Activated CD8-positive, alpha-beta memory T cell treated with anti-CD3 and anti-CD28 coated beads, Interleukin-2, amount 50 U/mL, for 1 hour (primary cell): ENCODE data around the gene SHISAL2A.

Experiments used
- DNase-seq: peaks from one replicate; pipeline ENCODE4 v3.0.0-alpha.2; 2020; ENCODE audit errors: extremely low read depth

The SHISAL2A gene

DNA sequence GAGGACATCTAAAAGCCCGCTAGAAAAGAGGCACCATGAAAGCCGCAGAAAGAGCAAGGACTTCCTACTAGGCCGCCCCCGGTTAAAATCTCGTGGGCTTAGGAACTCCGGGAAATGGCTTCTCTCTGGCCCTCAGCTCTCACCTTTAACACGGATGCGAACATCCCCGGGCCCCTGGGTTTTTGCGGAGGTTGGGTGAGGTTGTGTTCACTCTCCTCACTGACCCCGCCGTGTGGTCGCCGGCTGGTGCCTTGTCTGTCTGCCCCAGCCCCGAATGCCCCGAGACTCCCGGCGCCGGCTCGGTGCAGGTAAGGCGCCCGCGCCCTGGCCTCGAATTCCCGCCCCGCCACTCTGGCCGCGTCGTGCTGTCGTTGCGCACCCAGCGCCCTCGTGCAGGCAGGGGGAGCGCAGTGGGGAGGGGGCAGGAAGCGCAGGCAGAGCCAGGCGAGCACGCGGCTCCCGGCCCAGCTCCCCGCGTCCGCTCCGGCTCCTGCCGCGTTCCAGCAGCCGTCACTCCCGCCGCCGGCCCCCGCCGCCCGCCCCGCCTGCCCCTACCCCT, at the start of gene SHISAL2A:
SHISAL2A (plus strand) TSS at position 437 of the 559 bp plus-strand sequence. CDS start 326 bp downstream, outside the sequence.
- peak; percentile 28 for DNase-seq

DNA sequence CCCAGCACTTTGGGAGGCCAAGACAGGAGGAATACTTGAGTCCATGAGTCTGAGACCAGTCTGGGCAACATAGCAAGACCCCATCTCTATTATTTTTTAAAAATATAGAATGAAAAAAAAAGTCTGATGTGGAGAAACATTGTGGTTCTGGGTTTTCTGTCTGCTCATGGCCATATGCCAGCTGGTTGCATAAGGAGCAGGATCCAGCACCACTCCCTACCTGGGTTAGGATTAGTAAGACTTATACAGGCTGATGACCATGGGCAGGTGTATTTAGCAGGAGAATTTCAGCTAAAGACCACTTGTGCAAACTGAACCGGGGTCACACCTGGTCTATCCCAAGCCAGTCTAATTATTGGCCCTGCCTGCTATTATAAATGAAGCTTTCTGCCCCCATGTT, 47.5 kb upstream of the SHISAL2A start:
- DNase-seq, result no peak

DNA sequence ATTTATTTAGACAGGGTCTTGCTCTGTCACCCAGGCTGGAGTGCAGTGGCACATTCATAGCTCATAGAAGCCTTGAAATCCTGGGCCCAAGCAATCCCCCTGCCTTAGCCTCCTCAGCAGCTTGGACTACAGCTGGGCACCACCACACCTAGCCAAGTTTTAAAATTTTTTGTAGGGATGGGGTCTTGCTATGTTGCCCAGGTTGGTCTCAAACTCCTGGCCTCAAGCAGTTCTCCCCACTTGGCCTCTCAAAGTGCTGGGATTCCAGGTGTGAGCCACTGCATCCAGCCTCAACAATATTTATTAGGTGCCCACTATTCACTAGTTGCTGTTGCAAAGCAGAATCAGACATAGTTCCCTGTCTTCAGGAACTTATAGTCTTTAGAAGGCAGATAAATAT, 44.9 kb upstream of the SHISAL2A start:
- no peak for DNase-seq

DNA sequence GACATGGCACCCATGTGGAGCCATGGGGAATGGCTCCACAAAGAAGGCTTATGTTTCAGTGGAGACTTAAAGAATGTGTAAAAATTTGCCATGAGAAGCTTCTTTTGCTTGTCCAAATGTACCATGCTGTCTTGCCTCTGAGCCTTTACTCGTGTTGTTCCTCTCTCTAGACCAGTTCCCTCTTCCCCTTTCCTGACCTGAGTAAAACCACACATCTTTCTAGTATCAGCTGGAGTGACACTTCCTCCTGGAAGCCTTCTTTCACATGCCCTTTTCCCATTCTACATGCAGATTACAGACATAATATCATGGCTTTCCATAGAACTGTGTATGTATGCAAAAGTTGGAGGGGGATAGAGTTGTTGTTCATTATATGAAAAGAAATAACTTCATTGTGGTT, 44.4 kb upstream of the SHISAL2A start:
- no peak for DNase-seq

DNA sequence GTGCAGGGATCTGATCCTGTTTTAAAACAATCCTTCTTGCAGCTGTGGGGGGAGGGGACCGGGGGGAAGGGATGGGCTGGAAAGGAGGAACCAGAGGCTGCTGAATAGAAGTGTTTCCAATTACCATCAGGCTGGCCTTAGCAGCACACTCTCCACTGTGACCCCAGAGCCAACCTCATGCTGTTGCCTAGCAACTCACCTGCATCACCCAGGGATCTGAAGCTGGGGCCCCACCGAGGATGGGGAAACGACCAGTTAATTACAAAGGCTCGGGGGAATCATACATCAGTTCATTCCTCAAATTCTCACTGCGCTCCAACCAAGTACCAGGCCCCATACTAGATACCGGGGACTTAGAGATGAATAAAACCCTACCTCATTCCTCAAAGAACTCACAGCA, 42.7 kb upstream of the SHISAL2A start:
- no peak for DNase-seq

DNA sequence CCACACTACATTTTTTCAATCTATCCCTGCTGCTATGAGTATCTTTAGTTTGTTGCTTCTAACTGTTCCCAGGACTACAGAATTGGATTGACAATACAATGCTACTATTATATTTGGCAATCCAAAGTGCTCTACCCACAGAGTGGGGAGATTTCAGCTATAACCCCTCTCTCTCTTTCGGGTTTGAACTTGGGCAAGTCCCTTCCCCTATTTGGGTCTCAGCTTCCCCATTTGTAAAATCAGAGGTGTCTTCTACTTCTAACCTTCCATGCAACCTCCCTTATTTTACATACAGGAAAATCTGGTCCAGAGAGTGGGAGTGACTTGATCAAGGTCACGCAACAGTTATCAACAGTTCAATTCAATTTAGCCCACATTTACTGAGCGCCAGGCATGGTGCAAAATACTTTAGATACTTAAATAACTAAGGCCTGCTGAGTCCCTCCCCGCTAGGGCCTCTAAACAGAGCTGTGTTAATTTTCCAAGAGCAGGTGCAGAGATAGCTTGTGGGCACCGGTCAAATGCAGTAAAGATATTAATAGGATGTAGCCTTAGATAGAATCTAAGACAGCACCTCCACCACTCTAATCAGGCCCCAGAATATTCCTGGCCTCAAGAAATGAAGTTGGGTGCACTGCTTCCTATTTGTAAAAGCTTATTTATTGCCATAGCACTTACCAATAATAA, 40.2 kb upstream of the SHISAL2A start:
- DNase-seq, result no peak

DNA sequence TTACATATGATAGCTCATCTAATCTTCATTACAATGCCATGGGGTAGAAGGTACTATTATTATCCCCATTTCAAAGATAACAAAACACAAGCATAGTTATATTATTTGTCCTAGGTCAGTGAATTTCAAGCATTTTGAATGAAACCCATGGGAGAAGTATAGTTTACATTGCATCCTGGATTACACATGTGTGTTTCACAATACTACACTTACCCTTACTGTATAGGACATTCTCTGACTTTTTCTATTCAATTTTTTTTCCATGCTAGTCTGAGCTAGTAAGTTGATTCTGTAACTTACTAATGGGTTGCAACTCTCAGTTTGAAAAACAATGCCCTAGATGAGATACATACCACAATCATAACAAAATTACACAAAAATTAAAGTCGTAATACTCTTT, 39.5 kb upstream of the SHISAL2A start:
- DNase-seq, result no peak

DNA sequence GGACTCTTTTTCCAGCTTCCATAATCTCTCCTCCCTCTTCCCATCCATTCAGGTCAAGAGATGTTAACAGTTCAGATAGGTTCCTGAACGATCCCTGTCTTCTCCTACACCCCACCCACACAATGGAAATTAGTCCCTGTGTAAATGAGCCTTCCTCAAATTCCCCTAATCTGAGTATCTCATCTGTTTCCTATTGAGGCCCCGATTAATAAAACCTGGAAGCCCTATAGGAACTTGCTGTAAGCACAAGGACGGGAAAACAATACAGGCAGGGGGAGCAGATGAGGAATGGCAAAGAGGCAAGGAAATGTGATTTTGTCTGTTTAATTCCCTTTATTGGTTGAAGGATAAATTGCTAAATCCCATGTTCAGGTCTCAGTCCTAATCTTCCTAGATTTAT, 37.9 kb upstream of the SHISAL2A start:
- no peak for DNase-seq

DNA sequence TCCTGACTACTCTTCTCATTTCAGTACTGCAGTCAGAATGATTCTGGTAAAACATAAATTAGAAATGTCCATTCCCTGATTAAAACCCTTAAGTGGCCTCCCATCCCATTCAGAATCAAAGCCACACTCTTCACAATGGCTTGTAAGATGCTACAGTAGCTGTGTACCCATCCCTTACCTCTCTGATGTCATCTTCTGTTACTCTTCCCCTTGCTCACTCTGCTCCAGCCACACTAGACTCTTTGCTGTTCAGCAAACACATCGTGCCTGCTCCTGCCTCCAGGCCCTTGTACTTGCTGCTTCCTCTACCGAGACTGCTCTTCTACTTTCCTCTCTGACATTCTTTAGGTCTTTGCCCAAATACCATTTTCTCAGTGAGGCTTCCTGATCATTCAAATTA, 35.1 kb upstream of the SHISAL2A start:
- DNase-seq, result no peak

DNA sequence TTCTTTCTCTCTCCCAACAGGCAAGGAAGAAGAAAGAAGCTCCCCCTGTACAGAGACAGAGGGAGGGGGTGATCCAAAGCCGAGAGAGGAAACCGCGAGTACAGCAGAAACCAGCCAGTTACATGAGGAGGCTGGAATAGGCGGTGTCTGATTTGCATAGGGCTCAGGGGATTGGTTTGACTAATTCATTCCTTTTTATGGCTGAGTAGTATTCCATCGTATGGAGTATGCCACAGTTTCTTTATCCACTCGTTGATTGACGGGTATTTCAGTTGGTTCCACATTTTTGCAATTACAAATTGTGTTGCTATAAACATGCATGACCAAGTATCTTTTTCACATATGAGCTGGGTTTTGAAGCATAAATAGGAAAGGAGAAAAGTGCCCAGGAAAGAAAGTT, 34.2 kb upstream of the SHISAL2A start:
- no peak for DNase-seq

DNA sequence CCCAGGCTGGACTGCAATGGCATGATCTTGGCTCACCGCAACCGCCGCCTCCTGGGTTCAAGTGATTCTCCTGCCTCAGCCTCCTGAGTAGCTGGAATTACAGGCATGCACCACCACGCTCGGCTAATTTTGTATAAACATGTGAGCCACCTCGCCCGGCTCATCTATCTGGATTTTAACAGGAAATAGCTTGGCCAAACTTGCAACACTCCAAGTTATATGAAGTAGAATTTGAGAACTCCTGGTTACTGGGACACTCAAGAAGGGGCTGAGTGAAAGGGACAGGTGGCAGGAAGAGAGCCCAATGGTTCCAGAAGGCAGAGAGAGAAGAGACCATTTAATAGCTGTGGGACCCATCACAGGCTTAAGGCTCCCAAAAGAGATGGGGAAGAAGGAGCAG, 33.7 kb upstream of the SHISAL2A start:
- DNase-seq, result no peak

DNA sequence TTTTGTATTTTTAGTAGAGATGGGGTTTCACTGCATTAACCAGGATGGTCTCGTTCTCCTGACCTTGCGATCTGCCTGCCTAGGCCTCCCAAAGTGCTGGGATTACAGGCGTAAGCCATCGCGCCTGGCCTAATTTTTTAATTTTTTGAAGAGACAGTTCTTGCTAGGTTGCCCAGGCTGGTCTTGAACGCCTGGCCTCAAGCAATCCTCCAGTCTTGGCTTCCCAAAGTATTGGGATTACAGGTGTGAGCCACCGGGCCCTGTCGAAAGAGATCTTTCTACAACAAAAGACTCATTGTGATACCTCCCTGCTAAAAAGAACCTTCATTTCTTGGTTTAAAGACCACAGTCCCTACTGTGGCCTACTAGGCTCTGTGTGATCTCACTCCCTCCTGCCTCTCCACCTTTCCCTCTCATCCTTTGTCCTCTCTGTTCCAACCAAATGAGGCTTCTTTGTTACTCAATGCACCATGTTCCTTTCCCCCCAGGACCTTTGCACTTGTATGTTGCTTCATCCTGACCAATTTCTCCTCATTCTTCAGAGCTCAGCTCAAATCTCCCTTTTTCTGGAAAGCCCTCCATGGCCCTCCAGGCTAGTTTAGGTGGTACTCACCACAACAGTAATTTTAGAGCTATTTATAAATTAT, 32.3 kb upstream of the SHISAL2A start:
- no peak for DNase-seq

DNA sequence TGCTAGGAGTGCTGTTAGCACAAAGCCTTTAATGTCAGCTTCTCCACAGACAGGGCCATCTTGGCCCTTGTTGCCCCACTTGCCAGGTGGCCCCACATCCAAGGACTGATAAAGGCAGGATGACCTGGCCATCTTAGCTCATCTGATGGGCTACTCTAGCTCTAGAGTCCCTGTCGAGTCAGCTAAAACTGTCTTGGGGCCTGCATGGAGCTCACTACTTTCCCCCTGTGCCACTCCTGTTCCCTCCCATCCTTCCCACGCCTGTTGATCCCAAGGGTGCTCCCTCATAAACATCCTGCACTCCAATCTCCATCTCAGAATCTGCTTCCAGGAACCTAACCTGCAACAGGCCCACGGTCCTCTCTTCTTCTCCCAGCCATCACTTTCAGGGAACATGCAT, 31.4 kb upstream of the SHISAL2A start:
- DNase-seq, result no peak

DNA sequence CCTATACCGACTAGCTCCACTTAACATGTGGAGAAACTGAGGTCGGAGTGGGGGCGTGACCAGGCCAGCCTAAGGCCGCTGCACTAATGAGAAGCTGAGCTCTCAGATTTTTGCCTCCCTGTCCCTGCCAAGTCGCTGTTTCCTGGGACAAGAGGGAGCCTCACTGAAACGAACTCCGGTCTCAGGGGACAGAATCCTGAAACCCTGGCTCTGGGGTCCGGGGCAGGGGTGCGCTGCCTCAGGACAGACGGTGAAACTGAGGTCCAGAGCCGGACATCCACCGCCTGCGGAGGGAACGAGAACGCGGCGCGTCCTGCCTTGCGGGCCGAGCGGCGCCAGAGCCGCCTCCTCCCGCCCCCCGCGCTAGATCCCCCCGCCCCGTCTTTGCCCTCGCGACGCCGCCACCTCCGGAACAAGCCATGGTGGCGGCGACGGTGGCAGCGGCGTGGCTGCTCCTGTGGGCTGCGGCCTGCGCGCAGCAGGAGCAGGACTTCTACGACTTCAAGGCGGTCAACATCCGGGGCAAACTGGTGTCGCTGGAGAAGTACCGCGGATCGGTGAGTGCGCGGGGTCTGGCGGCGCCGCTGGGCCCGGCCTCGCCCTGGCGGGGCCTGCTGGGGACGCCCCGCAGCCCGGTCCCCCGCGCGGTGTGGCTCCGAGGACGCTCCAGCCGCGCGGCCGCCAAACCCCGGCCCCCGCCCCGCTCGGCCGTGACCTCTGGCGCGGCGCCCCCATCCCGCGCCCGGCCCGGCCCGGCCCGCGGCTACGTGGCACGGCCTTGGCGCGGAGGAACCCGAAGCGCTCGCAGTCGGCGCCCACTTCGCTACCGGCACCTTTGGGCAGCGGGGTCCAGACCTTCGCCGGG, 30.7 kb upstream of the SHISAL2A start, which contains the start of gene GPX7:
GPX7 (plus strand) TSS at position 381 of the 865 bp plus-strand sequence; CDS start at position 420, 39 bp downstream.
- peak; percentile 11 for DNase-seq

DNA sequence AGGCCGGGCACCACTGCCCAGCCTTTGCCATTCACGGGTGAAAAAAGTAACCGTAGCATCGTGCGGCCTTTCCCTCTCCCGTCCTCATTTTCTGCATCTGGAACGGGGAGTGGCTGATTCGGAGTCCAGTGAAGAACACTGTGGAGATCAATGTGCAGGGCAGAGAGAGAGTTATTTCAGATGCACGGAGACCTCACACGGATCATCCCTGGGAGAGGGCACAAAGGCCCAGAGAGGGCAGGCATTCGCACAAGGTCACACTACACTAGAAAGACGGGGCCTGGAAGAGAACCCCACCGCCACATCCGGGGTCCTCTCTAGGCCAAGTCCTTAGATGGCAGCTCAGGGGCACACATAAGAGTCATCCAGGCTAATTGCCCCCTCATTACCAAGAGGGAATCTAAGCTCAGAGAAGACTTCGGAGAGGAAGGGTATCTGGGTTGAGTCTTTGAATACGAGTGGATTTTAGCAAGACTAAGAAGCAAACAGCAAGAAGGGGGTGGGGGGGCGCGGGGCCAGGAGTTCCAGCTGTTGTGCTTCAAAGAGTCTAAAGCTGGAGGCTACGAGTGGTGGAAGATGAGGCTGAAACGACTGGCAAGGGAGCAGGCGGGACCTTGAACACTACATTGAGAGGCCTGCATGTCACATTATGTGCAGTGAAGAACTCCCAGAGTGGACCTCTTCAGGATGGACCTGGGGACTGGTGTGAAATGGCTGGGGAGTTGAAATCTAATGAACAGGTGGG, 29.9 kb upstream of the SHISAL2A start:
- no peak for DNase-seq

DNA sequence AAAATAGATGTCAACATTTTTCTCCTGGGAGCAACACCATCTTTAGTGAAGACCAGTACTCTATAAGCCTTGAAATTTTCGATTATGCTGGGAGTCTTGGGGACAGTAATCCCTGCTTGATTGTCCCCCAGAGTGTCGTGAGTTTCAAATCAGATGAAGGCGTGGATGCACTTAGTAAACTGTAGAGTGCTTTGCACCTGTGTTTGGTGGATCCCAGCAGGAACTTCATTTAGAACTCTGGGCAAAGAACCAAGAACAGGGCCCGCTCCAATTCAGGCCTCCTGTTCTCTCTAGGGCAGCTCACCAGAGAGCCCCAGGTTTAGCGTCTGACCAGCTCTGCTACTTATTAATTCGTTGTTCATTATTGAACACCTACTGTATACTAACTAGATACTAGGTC, 29.3 kb upstream of the SHISAL2A start:
- no peak for DNase-seq

DNA sequence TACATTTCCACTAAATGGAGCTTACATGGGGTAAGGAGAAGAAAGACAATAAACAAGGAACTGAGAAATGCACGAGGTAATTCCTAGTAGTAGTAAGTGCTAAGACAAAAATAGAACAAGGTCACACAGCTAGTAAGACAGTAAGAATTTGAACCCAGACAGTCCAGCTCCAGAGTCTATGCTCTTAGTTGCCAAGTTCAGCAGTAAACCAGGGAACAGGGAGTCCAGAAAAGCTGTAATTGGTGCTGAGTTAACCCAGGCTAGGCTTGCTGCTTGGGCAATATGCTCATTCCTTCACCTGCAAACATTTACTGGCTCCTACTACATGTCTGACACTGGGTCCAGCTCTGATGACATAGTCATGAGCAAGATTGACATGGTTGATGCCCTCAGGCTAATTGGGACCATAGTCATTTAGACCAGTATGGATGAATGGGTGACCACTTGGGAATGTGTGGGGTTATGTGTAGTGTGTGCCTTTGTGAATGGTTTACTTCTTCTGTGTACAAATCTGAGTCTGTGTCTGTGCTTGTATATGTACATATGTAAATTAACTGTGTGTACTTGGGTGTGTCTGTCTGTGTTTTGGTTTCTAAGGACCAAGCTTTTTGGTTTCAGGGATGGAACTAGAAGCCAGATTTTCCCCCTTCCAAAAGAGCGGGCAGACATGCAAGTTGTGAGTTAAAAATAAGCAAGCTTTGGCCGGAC, 28.8 kb upstream of the SHISAL2A start:
- DNase-seq, result no peak

DNA sequence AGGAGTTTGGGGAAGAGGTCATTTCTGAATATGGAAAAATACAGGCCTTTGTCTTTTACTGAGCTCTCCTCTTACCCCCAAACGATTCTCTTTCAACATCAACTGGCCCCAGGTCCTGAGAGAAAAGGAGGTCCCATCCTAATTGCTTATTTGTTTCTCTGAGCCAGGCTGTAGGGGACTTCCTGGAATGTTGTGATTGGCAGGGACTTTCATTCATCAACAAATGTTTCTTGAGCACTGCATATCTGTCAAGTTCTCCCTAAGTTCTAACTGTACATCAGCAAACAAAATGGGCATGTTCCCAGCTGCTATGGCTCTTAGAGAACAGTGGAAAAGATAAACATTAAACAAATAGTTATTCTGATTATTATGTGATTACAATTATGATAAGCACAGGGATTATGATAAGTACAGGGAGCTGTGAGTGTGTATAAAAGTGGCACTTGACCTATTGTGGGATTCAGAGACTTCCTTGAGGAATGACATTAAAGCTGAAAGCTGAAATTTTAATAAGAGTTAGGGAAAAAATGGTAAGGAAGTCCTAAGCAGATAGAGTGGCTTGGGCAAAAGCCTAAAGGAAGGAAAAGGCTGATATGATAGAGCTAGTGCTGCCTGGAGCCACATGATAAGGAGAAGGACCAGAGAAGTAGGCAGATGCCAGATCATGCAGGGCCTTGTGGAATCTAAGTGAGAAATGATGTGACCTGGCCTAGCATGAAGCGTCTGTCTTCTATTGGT, 19.2 kb upstream of the SHISAL2A start:
- no peak for DNase-seq

DNA sequence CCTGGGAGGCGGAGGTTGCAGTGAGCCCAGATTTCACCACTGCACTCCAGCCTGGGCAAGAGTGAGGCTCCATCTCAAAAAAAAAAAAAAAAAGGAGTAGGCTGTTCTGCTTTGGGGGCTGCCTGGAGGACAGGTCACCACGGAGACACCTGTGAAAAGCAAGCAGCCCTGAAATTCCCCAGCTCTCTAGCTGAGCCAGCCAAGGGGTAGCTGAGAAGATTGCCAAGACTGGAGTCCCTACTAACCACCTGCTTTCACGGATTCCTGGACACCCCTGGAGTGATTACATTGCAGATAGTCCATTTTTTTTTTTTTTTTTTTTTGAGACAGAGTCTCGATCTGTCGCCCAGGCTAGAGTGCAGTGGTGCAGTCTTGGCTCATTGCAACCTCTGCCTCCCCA, 18.3 kb upstream of the SHISAL2A start:
- DNase-seq, result no peak

DNA sequence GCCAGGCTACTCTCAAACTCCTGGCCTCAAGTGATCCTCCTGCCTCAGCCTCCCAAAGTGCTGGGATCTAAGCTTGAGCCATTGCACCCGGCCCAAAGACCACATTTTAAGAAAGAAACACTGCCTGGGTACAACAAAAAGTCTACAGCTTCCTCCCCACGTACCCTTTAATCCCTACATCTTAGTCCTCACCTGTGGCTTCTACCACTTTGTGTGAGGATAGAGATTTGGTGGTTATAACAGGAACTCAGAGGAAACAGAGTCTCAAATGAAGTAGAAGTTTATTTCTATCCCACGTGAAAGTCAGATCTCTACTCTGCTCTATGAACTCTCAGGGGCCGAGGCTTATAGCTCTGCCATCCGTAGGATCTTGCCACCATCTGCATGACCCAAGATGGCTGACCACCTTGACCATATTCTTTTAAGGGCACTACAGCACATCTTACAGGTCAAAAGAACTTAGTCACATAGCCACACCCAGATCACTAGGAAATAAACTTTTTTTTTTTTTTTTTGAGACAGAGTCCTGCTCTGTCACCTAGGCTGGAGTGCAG, 17.4 kb upstream of the SHISAL2A start:
- no peak for DNase-seq
